ENCODE data around the gene PPP1R14B.

The PPP1R14B gene

GRCh38 chr11:64219755-64220154, 27.0 kb downstream of the PPP1R14B start:
- H3K4me3 Mint-ChIP-seq: no peak overlapping the region
- no peaks in the 10 kb centered on the region for H3K9me3 Mint-ChIP-seq
- H3K36me3 Mint-ChIP-seq: peaks cover 14% of the 10 kb centered on the region
- H3K4me1 Mint-ChIP-seq: peaks cover 7% of the 10 kb centered on the region
- ATAC-seq (ENCODE audit: low read depth) (no peak), DNase-seq (ENCODE audit: low spot score in 2 of 2) (no peak)
- H3K27ac Mint-ChIP-seq: no peak overlapping the region
- H3K27me3 Mint-ChIP-seq: no peaks in the 10 kb centered on the region

DNA sequence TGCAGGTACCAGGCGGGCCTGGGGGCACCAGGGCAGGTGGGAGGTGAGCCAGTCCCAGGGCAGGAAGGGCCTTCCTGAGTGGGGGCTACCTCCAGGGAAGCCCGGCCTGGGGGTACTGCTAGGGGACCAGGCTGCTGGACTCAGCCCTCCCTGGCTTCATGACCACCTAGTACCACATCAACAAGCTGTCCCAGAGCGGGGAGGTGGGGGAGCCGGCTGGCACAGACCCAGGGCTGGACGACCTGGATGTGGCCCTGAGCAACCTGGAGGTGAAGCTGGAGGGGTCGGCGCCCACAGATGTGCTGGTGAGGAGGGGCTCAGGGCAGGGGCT, 27.4 kb downstream of the PPP1R14B start:
- DNase-seq (ENCODE audit: low spot score in 2 of 2) (no peak), ATAC-seq (ENCODE audit: low read depth) (no peak)
- H3K9me3 Mint-ChIP-seq: no peaks in the 10 kb centered on the region
- no peaks in the 10 kb centered on the region for H3K27me3 Mint-ChIP-seq
- H3K4me1 Mint-ChIP-seq: peaks cover 7% of the 10 kb centered on the region
- H3K36me3 Mint-ChIP-seq: peaks cover 14% of the 10 kb centered on the region
- H3K4me3 Mint-ChIP-seq: no peak overlapping the region
- no peak overlapping the region for H3K27ac Mint-ChIP-seq

DNA sequence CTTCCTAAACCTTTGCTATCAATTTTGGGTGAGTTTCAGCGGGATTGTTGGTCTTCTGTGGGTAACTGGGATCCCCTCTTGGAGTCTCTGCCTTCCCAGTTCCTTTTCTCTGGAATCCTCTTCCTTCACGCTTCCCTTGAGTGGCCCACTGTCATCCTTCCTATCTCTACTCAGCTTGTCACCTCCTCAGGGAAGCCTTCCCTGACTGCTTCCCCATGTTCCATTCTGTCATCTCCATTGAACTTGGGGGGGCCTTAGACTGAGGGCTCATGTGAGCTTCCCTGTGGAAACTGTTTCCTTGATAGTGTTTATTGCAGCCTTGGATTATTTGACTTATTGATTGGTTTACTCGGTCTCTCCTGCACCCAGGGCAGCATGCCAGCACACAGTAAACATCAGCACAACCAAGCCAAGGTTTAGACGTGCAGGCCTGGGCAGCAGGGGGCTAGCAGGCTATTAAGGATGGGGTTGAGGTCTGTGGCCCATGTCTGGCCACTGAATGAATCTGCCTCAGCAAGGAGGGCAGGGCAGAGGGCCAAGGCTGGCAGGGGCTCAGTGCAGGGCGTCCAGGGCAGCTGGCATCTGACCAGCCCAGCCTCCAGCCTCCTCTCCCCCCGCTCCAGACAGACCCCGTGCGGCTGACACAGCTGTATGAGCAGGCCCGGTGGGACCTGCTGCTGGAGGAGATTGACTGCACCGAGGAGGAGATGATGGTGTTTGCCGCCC, 28.0 kb downstream of the PPP1R14B start:
- DNase-seq (ENCODE audit: low spot score in 2 of 2) (no peak), ATAC-seq (ENCODE audit: low read depth) (no peak)
- H3K9me3 Mint-ChIP-seq: no peaks in the 10 kb centered on the region
- H3K36me3 Mint-ChIP-seq: peaks cover 15% of the 10 kb centered on the region
- H3K4me1 Mint-ChIP-seq: peaks cover 5% of the 10 kb centered on the region
- no peaks in the 10 kb centered on the region for H3K27me3 Mint-ChIP-seq
- peak overlapping the region; percentile 14 for H3K27ac Mint-ChIP-seq
- no peak overlapping the region for H3K4me3 Mint-ChIP-seq

GRCh38 chr11:64216879-64217278, 29.9 kb downstream of the PPP1R14B start:
- no peak for DNase-seq (ENCODE audit: low spot score in 2 of 2)
- Mint-ChIP-seq H3K27me3 (no peaks in the 10 kb centered on the region), H3K9me3 (no peaks in the 10 kb centered on the region), H3K4me3 (no peak overlapping the region), H3K27ac (peak overlapping the region; percentile 55), H3K4me1 (peaks cover 15% of the 10 kb centered on the region), H3K36me3 (peaks cover 24% of the 10 kb centered on the region)
- ATAC-seq (ENCODE audit: low read depth): no peak

GRCh38 chr11:64211181-64211872, 35.4 kb downstream of the PPP1R14B start:
- ATAC-seq (ENCODE audit: low read depth): no peak

DNA sequence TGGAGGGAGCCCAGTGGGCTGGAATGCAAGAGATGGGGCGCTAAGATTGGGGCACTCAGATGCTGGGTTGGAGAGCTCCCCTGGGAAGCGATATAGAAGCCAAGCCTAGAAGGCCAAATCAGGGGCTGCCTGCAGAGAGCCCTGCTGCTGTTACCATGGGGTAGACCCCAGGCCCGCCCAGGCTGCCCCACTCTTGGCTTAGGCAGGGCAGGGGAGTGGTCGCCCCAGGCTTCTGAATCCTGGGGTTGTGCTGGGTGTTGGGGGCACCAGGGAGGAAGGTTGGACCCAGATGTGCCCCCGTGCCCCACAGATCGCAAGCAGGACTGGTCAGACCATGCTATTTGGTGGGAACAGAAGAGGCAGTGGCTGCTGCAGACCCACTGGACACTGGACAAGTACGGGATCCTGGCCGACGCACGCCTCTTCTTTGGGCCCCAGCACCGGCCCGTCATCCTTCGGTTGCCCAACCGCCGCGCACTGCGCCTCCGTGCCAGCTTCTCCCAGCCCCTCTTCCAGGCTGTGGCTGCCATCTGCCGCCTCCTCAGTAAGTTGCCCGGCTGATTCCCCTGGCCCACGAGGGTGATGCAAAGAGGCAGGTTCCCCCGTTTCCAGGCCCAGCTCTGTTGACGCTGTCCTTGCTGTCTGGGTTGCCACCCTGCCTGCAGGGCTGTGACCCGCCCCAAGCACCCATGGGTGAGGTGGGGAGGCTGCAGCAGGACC, 36.3 kb downstream of the PPP1R14B start:
- DNase-seq (ENCODE audit: low spot score in 2 of 2) (no peak), ATAC-seq (ENCODE audit: low read depth) (no peak)
- peaks cover 24% of the 10 kb centered on the region for H3K36me3 Mint-ChIP-seq
- H3K27ac Mint-ChIP-seq: no peak overlapping the region
- H3K4me1 Mint-ChIP-seq: peaks cover 38% of the 10 kb centered on the region
- H3K9me3 Mint-ChIP-seq: no peaks in the 10 kb centered on the region
- H3K27me3 Mint-ChIP-seq: no peaks in the 10 kb centered on the region
- H3K4me3 Mint-ChIP-seq: no peak overlapping the region

More at GRCh38 chr11:64211181-64211872, 35.4 kb downstream of the PPP1R14B start:
- no peak overlapping the region for H3K27ac Mint-ChIP-seq
- peaks cover 24% of the 10 kb centered on the region for H3K36me3 Mint-ChIP-seq
- no peaks in the 10 kb centered on the region for H3K9me3 Mint-ChIP-seq
- peaks cover 34% of the 10 kb centered on the region for H3K4me1 Mint-ChIP-seq
- H3K27me3 Mint-ChIP-seq: no peaks in the 10 kb centered on the region
- no peak overlapping the region for H3K4me3 Mint-ChIP-seq
- no peak for DNase-seq (ENCODE audit: low spot score in 2 of 2)

- H3K27ac Mint-ChIP-seq: no peak overlapping the region
- H3K4me1 Mint-ChIP-seq: peaks cover 41% of the 10 kb centered on the region
- ATAC-seq (ENCODE audit: low read depth) (no peak), DNase-seq (ENCODE audit: low spot score in 2 of 2) (no peak)
- no peak overlapping the region for H3K4me3 Mint-ChIP-seq
- H3K9me3 Mint-ChIP-seq: no peaks in the 10 kb centered on the region
- no peaks in the 10 kb centered on the region for H3K27me3 Mint-ChIP-seq
- H3K36me3 Mint-ChIP-seq: peaks cover 21% of the 10 kb centered on the region
Observed at GRCh38 chr11:64209563-64209843, 37.2 kb downstream of the PPP1R14B start.

DNA sequence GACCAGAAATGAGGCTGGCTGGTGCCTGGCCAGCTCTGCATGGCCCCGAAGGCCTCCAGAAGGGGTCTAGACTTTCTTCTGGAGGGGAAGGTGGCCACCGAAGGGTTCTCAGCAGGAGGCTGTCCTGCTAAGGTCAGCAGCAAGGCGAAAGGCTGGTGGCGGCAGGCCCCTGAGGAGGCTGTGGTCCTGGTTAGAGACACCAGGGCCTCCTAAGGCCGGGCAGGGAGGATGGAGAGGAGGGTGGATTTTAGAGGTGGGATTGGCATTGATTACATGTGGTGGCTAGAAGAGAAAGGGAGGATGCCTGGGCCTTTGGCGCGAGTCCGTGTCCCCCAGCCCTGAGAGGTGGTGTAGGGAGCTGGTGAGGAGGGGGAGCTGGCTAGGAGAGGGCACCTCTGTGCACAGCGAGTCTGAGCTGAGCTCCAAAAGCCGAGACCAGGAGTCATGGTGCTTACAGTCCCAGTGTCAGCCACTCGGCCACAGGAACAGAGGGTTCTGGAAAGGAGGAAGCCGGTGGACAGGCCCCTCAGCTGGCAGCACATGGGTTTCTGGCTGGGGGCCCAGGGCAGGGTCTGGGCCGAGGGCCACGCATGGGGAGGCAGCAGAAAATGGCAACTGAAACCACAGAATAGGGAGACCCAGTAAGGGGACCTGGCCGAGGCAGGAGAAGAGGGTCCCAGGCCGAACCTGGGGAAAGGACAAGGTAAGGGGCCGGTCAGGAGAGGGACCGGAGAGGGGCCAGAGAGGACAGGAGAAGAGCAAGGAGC, 37.8 kb downstream of the PPP1R14B start:
- H3K27me3 Mint-ChIP-seq: no peaks in the 10 kb centered on the region
- peak overlapping the region; percentile 58 for H3K4me3 Mint-ChIP-seq
- H3K27ac Mint-ChIP-seq: peak overlapping the region; percentile 86
- no peak for ATAC-seq (ENCODE audit: low read depth)
- no peaks in the 10 kb centered on the region for H3K9me3 Mint-ChIP-seq
- no peak for DNase-seq (ENCODE audit: low spot score in 2 of 2)
- H3K36me3 Mint-ChIP-seq: peaks cover 25% of the 10 kb centered on the region
- peaks cover 43% of the 10 kb centered on the region for H3K4me1 Mint-ChIP-seq

DNA sequence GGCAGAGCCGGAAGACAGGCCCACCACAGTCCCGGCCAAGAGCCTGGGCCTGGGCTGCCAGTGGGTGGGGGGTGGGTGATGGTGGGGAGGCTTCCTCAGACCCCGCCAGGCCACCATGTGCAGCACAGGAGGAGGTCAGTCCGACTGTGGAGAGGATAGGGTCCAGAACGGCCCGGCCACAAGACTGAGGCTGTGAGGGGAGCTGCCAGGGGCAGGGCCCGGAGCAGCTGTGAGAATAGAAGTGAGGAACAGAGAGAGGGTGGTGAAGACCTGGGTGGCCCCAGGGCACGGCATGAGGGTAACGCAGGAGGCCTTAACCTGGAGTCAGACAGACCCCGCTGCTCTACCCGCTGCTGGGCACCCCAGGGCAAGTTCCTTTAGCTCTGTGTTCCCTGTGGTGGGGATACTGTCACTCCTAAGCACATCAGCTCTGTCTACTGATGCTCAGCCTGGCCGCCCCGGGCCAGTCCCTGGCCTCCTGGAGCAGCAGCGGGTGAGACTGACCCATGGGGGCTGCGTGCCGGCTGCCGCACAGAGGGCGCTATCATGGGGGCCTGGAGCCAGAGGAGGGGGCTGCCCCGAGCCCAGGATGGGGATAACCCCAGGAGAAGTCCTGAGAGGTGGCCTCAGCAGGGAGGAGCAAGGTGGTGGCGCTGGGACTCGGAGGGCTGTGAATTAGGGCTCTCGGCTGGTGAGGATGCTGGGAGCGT, 38.5 kb downstream of the PPP1R14B start:
- peaks cover 28% of the 10 kb centered on the region for H3K36me3 Mint-ChIP-seq
- ATAC-seq (ENCODE audit: low read depth) (no peak), DNase-seq (ENCODE audit: low spot score in 2 of 2) (no peak)
- H3K9me3 Mint-ChIP-seq: no peaks in the 10 kb centered on the region
- H3K27me3 Mint-ChIP-seq: no peaks in the 10 kb centered on the region
- peak overlapping the region; percentile 89 for H3K4me3 Mint-ChIP-seq
- H3K4me1 Mint-ChIP-seq: peaks cover 39% of the 10 kb centered on the region
- peak overlapping the region; percentile 86 for H3K27ac Mint-ChIP-seq

DNA sequence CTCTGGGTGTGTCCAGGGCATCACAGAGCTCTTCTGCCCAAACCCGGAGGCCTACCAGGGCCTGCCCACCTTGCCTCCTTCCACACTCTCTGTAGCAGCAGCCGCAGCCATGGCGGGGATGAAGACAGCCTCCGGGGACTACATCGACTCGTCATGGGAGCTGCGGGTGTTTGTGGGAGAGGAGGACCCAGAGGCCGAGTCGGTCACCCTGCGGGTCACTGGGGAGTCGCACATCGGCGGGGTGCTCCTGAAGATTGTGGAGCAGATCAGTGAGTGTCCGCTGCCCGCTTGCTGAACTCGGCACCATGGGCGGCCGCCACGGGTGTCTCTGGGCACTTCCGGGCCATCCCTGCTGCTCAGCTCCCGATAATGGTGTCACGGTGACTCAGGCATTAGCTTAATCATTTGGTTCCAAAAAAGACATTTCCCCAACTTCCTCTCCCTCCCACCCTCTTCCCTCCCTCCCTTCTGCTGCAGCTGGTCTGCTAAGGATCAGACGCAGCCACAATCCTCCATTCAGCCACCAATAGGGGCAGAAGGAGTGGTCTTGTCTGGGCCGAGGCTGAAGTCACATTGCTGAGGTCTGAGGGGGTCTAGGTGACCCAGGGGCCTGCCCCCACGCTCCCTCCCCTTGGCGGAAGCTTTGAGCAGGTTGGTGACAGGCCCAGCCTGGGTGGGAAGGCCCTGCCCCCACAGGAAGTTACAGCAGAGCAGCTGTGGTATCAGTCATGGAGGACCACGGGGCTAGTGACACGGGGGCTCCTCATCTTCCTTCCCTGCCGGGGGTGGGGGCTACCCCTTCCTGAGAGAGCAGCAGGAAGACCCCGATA, 39.3 kb downstream of the PPP1R14B start:
- peak; percentile 68 for ATAC-seq (ENCODE audit: low read depth)
- H3K9me3 Mint-ChIP-seq: no peaks in the 10 kb centered on the region
- H3K27me3 Mint-ChIP-seq: no peaks in the 10 kb centered on the region
- peak overlapping the region; percentile 86 for H3K27ac Mint-ChIP-seq
- peaks cover 27% of the 10 kb centered on the region for H3K36me3 Mint-ChIP-seq
- H3K4me1 Mint-ChIP-seq: peaks cover 36% of the 10 kb centered on the region
- DNase-seq (ENCODE audit: low spot score in 2 of 2): peak in 1 of 2 donors; percentile 55
- peak overlapping the region; percentile 89 for H3K4me3 Mint-ChIP-seq

DNA sequence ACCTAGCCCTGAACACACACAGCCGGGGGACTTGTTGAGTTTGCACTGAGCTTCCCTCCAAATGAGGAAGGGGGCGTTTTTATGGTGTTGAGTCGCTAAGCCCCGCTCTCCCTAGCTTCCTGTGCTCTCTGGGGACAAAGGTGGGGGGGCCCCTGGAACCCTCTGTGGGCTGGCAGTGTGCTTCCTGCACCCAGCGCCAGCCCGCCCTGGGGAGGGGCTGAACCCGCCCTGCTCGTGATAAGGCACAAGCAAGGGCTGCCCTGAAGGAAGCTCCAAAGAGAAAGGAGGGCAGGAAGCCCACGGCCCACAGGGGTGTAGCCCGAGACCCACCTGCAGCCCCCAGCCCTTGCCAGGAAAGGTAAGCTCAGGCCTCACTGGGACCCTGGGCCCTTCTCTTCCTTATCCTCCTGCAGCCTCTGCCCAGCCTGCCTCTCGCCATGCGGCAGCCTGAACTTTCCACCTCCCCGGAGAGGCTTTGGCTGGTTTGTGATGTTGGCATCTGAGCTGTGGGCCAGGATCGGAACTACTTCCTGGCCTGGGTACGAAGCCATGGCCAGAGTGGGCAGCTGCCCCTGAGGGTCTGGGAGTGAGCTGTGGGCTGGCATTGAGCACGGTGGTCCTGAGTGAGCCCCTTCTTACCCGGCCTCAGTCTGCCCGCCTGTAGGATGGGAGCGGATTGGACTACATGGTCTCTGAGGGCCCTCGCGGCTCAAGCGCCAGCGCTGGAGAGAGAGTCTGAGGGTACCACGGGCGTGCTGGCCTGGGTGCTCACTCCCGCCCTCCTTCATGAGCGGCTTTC, 40.1 kb downstream of the PPP1R14B start, which contains the start of gene FERMT3:
Gene FERMT3, plus strand, starts transcription at position 265 of the 799 bp plus-strand sequence. CDS start 644 bp downstream, outside the sequence.
- H3K4me1 Mint-ChIP-seq: peaks cover 29% of the 10 kb centered on the region
- peak in 1 of 2 donors; percentile 50 for DNase-seq (ENCODE audit: low spot score in 2 of 2)
- peaks cover 23% of the 10 kb centered on the region for H3K36me3 Mint-ChIP-seq
- peak within 1 kb of the TSS; percentile 86 for H3K27ac Mint-ChIP-seq
- H3K4me3 Mint-ChIP-seq: peak within 1 kb of the TSS; percentile 89
- ATAC-seq (ENCODE audit: low read depth): peak; percentile 48
- no peaks in the 10 kb centered on the region for H3K9me3 Mint-ChIP-seq
- no peaks in the 10 kb centered on the region for H3K27me3 Mint-ChIP-seq

DNA sequence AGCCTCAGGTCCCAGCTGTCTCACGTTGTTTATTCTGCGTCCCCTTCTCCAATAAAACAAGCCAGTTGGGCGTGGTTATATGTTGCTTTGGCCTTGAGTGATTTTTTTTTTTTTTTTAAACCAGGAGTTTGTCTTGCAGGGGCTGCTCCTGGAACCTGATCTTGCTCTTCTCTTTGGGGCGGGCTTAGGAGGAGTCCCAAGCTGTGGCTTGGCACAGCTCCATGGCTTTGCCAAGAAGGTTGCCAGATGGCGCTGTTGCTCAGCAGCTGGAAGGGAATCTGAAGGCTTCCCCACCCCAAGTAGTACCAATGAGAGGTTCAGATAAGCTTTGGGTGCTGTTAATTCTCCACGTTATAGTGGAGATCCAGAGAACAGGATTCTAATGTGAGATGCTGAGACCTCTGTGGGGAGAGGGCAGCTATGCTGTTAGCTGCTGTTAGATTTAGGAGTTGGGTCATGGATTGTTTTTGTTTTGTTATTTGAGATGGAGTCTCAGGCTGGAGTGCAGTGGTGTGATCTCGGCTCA, 42.2 kb downstream of the PPP1R14B start:
- peak overlapping the region; percentile 80 for H3K27ac Mint-ChIP-seq
- no peaks in the 10 kb centered on the region for H3K9me3 Mint-ChIP-seq
- DNase-seq (ENCODE audit: low spot score in 2 of 2): peak; percentile 70 to 75
- H3K4me3 Mint-ChIP-seq: peak overlapping the region; percentile 63
- peaks cover 27% of the 10 kb centered on the region for H3K36me3 Mint-ChIP-seq
- H3K4me1 Mint-ChIP-seq: peaks cover 31% of the 10 kb centered on the region
- no peaks in the 10 kb centered on the region for H3K27me3 Mint-ChIP-seq
- ATAC-seq (ENCODE audit: low read depth): peak; percentile 67

All from memory B cell (primary cell).